Effector memory CD4-positive, alpha-beta T cell (primary cell): ENCODE results near the gene CDH13.

Experiments used
- DNase-seq, 3 donors: peaks; one replicate each; pipeline ENCODE4 v3.0.0-alpha.2; 2020
- H3K27ac ChIP-seq: 2 replicates; pipeline ENCODE4 v1.7.0; 2013; ENCODE audit warnings: mild to moderate bottlenecking, low read length, moderate library complexity; ENCODE audit not compliant: insufficient read depth, poor library complexity, severe bottlenecking
- H3K27me3 ChIP-seq: replicated peaks from 2 replicates; pipeline ENCODE4 v1.7.0; 2013; ENCODE audit warnings: mild to moderate bottlenecking, low read length; ENCODE audit not compliant: insufficient read depth, control insufficient read depth, poor library complexity, severe bottlenecking
- H3K36me3 ChIP-seq: 2 replicates; pipeline ENCODE4 v1.7.0; 2013; ENCODE audit warnings: mild to moderate bottlenecking, low read length, moderate library complexity; ENCODE audit not compliant: control insufficient read depth, insufficient read depth
- H3K4me1 ChIP-seq: 2 replicates; pipeline ENCODE4 v1.7.0; 2013; ENCODE audit warnings: low read length, mild to moderate bottlenecking; ENCODE audit not compliant: control insufficient read depth, insufficient read depth, poor library complexity, severe bottlenecking
- H3K4me3 ChIP-seq: 2 replicates; pipeline ENCODE4 v1.7.0; 2013; ENCODE audit warnings: low read length, low read depth, mild to moderate bottlenecking; ENCODE audit not compliant: insufficient read depth, poor library complexity, severe bottlenecking
- H3K9me3 ChIP-seq: 2 replicates; pipeline ENCODE4 v1.7.0; 2013; ENCODE audit warnings: mild to moderate bottlenecking, low read length, moderate library complexity; ENCODE audit not compliant: control insufficient read depth

The CDH13 gene

GRCh38 chr16:83137894-83138293 is 511.1 kb downstream of the CDH13 start:
- H3K27ac ChIP-seq: no peak overlapping the region
- H3K4me3 ChIP-seq: no peak overlapping the region
- no peaks in the 10 kb centered on the region for H3K4me1 ChIP-seq
- H3K27me3 ChIP-seq: no peaks in the 10 kb centered on the region
- no peak for DNase-seq
- no peaks in the 10 kb centered on the region for H3K9me3 ChIP-seq
- H3K36me3 ChIP-seq: no peaks in the 10 kb centered on the region

- Histone ChIP-seq H3K36me3 (no peaks in the 10 kb centered on the region), H3K27me3 (no peaks in the 10 kb centered on the region), H3K9me3 (no peaks in the 10 kb centered on the region), H3K4me3 (no peak overlapping the region), H3K27ac (no peak overlapping the region), H3K4me1 (no peaks in the 10 kb centered on the region)
- DNase-seq: no peak
These were observed 511.7 kb downstream of the CDH13 start for GRCh38 chr16:83138512-83138911.

- H3K27ac ChIP-seq: no peak overlapping the region
- no peaks in the 10 kb centered on the region for H3K36me3 ChIP-seq
- H3K4me3 ChIP-seq: no peak overlapping the region
- H3K4me1 ChIP-seq: no peaks in the 10 kb centered on the region
- no peaks in the 10 kb centered on the region for H3K27me3 ChIP-seq
- no peak for DNase-seq
- H3K9me3 ChIP-seq: no peaks in the 10 kb centered on the region
These were observed 512.4 kb downstream of the CDH13 start for GRCh38 chr16:83138976-83139690.

GRCh38 chr16:83143788-83144187 is 517.0 kb downstream of the CDH13 start:
- Histone ChIP-seq H3K36me3 (no peaks in the 10 kb centered on the region), H3K27ac (no peak overlapping the region), H3K27me3 (no peaks in the 10 kb centered on the region), H3K9me3 (no peaks in the 10 kb centered on the region), H3K4me3 (no peak overlapping the region), H3K4me1 (no peaks in the 10 kb centered on the region)
- no peak for DNase-seq

- H3K4me1 ChIP-seq: no peaks in the 10 kb centered on the region
- H3K36me3 ChIP-seq: no peaks in the 10 kb centered on the region
- no peaks in the 10 kb centered on the region for H3K9me3 ChIP-seq
- no peak overlapping the region for H3K4me3 ChIP-seq
- no peak overlapping the region for H3K27ac ChIP-seq
- no peaks in the 10 kb centered on the region for H3K27me3 ChIP-seq
- DNase-seq: no peak
These were observed 518.5 kb downstream of the CDH13 start for GRCh38 chr16:83145297-83145696.

GRCh38 chr16:83147244-83147643 is 520.5 kb downstream of the CDH13 start:
- no peak for DNase-seq

GRCh38 chr16:83158320-83158957 is 531.7 kb downstream of the CDH13 start:
- no peak overlapping the region for H3K4me3 ChIP-seq
- no peak for DNase-seq
- no peak overlapping the region for H3K27ac ChIP-seq
- no peaks in the 10 kb centered on the region for H3K36me3 ChIP-seq
- no peaks in the 10 kb centered on the region for H3K4me1 ChIP-seq
- H3K9me3 ChIP-seq: no peaks in the 10 kb centered on the region
- no peaks in the 10 kb centered on the region for H3K27me3 ChIP-seq

More at GRCh38 chr16:83147244-83147643, 520.5 kb downstream of the CDH13 start:
- Histone ChIP-seq H3K36me3 (no peaks in the 10 kb centered on the region), H3K9me3 (no peaks in the 10 kb centered on the region), H3K4me1 (no peaks in the 10 kb centered on the region), H3K4me3 (no peak overlapping the region), H3K27ac (no peak overlapping the region), H3K27me3 (no peaks in the 10 kb centered on the region)

GRCh38 chr16:83159049-83159448 is 532.3 kb downstream of the CDH13 start:
- no peaks in the 10 kb centered on the region for H3K36me3 ChIP-seq
- no peak for DNase-seq
- no peaks in the 10 kb centered on the region for H3K4me1 ChIP-seq
- H3K27ac ChIP-seq: no peak overlapping the region
- H3K9me3 ChIP-seq: no peaks in the 10 kb centered on the region
- no peak overlapping the region for H3K4me3 ChIP-seq
- H3K27me3 ChIP-seq: no peaks in the 10 kb centered on the region

- Histone ChIP-seq H3K9me3 (no peaks in the 10 kb centered on the region), H3K27ac (no peak overlapping the region), H3K27me3 (no peaks in the 10 kb centered on the region), H3K4me1 (no peaks in the 10 kb centered on the region), H3K36me3 (no peaks in the 10 kb centered on the region), H3K4me3 (no peak overlapping the region)
- no peak for DNase-seq
These were observed 533.7 kb downstream of the CDH13 start for GRCh38 chr16:83160287-83161020.

- no peak overlapping the region for H3K27ac ChIP-seq
- H3K4me3 ChIP-seq: no peak overlapping the region
- H3K4me1 ChIP-seq: no peaks in the 10 kb centered on the region
- no peaks in the 10 kb centered on the region for H3K36me3 ChIP-seq
- H3K9me3 ChIP-seq: no peaks in the 10 kb centered on the region
- DNase-seq: no peak
- no peaks in the 10 kb centered on the region for H3K27me3 ChIP-seq
These were observed 536.0 kb downstream of the CDH13 start for GRCh38 chr16:83162791-83163190.
